Activated CD8-positive, alpha-beta memory T cell treated with anti-CD3 and anti-CD28 coated beads, Interleukin-2, amount 50 U/mL, for 24 hours (primary cell): ENCODE results near the gene SEM1.
"Not testable (repeated sequence)": the region's sequence is repeated elsewhere in the genome, so short reads cannot be mapped to it uniquely, and the experiment has no call there.

Source experiments
- DNase-seq: peaks from one replicate; pipeline ENCODE4 v3.0.0-alpha.2; 2020; ENCODE audit errors: extremely low read depth

The SEM1 gene

DNA sequence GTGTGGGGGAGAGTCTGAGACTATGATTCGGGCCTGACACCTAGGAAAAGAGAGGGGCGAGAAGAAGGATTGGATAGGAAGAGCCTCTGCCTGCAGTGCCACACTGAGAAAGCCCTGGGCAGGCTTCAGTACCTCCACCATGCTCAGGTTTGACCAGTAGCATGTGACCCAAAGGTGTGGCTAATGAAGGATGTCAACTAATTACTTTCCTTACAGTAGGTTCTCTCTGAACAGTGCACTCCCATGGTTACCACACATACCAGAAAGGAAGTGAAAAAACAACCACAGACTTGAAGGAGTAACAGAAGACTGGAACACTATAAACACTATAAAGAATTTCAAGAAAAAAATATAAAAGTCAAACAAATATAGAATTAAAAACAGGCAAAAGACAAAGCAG is 46.2 kb downstream of the SEM1 start:
- DNase-seq = no peak

DNA sequence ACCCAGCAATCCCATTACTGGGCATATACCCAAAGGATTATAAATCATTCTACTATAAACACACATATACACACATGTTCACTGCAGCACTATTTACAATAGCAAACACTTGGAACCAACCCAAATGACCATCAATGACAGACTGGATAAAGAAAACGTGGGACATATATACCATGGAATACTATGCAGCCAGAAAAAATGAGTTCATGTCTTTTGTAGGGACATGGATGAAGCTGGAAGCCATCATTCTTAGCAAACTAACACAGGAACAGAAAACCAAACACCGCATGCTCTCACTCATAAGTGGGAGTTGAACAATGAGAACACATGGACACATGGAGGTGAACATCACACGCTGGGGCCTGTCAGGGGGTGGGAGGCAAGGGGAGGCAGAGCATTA is 47.5 kb downstream of the SEM1 start:
- not testable (repeated sequence) for DNase-seq

GRCh38 chr7:96658022-96658412 is 51.6 kb downstream of the SEM1 start:
- no peak for DNase-seq

- no peak for DNase-seq
These were observed 52.2 kb downstream of the SEM1 start for GRCh38 chr7:96657347-96658021.

DNA sequence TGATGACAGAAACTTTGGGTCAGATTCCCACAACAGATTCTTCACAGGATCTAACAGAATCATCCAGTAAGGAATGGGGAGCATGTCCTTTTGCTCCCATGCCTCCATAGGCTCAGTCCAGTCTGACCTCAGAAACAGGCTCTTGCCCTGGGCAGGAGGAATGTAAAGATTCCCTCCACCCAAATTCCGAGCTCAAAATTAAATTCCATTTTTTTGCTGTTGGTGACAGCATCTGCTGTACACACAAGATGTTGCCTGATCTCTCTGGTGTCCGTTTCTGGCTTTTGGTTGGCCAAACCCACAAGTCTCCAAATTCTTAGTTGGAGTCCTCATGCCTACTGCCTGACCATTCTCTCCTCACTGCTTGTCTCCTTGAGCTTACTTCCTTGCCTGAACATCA is 53.7 kb downstream of the SEM1 start:
- no peak for DNase-seq

DNA sequence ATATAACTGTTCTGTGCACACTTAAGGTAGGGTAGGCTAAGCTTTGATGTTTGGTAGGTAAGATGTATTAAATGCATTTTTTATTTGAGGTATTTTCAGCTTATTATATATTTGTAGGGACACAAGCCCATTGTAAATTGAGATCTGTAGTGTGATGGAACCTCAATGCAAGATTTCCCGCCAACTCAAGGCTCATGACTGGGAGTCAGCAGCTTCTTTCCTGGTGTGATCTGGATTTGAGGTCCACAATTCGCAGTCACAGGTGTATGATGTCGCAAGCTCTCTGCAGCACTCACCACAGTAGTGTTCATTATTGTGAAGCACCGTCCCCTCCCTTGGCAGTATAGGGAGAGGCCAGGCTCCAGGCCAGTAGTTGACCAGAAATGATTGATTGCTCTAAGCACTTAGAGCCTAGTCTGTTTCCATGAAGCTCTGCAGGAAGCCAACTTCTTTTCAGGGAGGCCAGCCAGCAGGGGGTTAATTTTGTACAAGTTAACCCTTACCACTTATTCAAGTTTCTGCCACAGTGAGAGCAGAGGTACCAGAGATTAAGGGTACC is 54.9 kb downstream of the SEM1 start:
- no peak for DNase-seq

DNA sequence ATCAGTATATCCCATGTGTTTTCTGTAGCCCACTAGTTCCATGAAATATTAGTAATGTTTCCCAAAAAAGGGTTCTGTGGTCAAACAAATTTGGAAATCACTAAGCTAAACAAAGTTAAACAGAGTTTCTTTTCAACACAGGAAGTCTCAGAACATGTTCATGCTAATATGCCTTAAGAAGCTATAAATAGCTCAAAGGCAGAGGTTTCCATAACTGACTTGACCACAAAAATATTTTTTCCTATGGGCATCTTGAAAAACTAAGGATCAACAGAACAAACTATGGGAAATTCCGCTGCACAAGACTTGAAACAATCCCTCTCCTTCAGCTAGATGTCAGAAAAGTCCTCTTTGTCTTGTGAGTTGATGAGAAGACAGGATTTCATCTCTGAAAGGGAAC is 59.7 kb downstream of the SEM1 start:
- DNase-seq = no peak

DNA sequence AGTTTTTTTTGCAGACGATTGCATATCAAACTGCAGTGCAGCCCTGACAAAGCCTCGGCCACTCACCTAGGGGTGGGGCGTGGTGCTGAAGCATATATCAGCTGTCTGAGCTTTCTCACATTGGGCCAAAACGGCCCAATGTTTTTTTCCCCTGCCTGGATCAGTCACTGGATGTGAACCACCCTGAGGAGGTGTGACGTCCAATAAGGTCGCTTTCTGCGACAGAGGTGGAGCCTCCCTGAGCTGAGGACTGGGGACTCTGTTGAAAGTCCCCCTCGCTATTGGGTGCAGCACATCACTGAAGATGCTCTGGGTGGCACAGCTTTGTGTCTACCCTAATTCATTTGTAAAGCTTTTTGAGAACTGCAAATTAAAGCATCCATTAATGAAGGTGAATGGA is 60.9 kb downstream of the SEM1 start:
- DNase-seq = no peak

DNA sequence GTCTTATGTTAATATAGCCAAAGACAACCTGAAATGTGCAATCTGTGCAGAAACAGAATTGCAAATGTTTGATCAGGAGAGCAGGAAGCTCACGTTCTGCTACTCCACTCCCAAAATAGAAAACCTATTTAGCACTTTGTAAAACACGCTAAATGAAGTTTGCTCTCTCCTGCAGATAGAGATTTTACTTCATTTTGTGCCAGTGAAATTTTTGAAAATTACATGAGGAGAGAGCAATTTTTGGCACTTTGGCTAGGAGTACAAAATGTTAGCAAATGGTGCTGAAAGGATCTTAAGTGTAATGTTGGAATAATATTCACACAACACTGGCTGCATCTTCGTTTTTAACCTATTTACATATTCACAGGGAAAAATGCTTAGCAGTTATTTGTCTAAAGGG is 61.9 kb downstream of the SEM1 start:
- no peak for DNase-seq

GRCh38 chr7:96645084-96645483 is 64.6 kb downstream of the SEM1 start:
- no peak for DNase-seq

- not testable (repeated sequence) for DNase-seq
These were observed 66.2 kb downstream of the SEM1 start for GRCh38 chr7:96643436-96643835.

GRCh38 chr7:96640054-96640453 is 69.6 kb downstream of the SEM1 start:
- no peak for DNase-seq
